Fibroblast of pulmonary artery (primary cell): ENCODE results near the gene LCMT1.
A peak's percentile ranks its signal among the peaks of the same experiment; 100 is the strongest.

Experiments
- DNase-seq: peaks from one replicate; pipeline ENCODE4 v3.0.0-alpha.2; 2010; ENCODE audit warnings: low read depth
- H3K4me3 ChIP-seq: replicated peaks from 2 replicates; pipeline ENCODE4 v1.5.1; 2011; ENCODE audit warnings: low read depth, mild to moderate bottlenecking, control low read depth, low read length, moderate library complexity
- CTCF ChIP-seq: IDR thresholded peaks from 2 replicates; pipeline ENCODE4 v1.5.1; 2011; ENCODE audit warnings: mild to moderate bottlenecking, control low read depth, low read length, inconsistent platforms; ENCODE audit errors: missing control alignments

Gene LCMT1

GRCh38 chr16:25108054-25108453 lies 3.5 kb upstream of the LCMT1 start:
- H3K4me3 ChIP-seq = no peak overlapping the region
- TF ChIP-seq CTCF = no peak
- DNase-seq = no peak

GRCh38 chr16:25109643-25110042 lies 1.9 kb upstream of the LCMT1 start:
- TF ChIP-seq CTCF = no peak
- H3K4me3 ChIP-seq = no peak overlapping the region
- DNase-seq = peak; percentile 94

- H3K4me3 ChIP-seq = peak overlapping the region; percentile 92
- DNase-seq = no peak
Observed at GRCh38 chr16:25110387-25110947, 1.1 kb upstream of the LCMT1 start.

GRCh38 chr16:25114121-25114520 lies 2.6 kb downstream of the LCMT1 start:
- TF ChIP-seq CTCF = no peak
- DNase-seq = no peak
- H3K4me3 ChIP-seq = no peak overlapping the region

More at GRCh38 chr16:25110387-25110947, 1.1 kb upstream of the LCMT1 start:
- TF ChIP-seq CTCF = no peak

- no peak overlapping the region for H3K4me3 ChIP-seq
- TF ChIP-seq CTCF = no peak
- no peak for DNase-seq
Observed at GRCh38 chr16:25118851-25119578, 7.5 kb downstream of the LCMT1 start.

GRCh38 chr16:25121824-25122600 lies 10.5 kb downstream of the LCMT1 start:
- TF ChIP-seq CTCF = no peak
- no peak overlapping the region for H3K4me3 ChIP-seq
- no peak for DNase-seq
